Tibial nerve (tissue), 4 donors: ENCODE measurements around the gene PCBP3. TPM values are rescaled to one million over a fixed set of nuclear protein-coding genes. Genes with fewer than 3 reads are reported as not detected.
"Not testable (repeated sequence)": the region's sequence is repeated elsewhere in the genome, so short reads cannot be mapped to it uniquely, and the experiment has no call there.

Experiments
- DNase-seq, 2 donors: peaks; one replicate each; pipeline ENCODE4 v3.0.0-alpha.2; 2019; ENCODE audit warnings: low spot score in 2 of 2
- H3K27ac ChIP-seq, 4 donors: fragments of 200-600 bp; sonication (generic) in 3 of 4; one replicate each; pipeline ENCODE4 v1.5.1; 2017 to 2019; ENCODE audit warnings: mild to moderate bottlenecking in 1 of 4
- H3K27me3 ChIP-seq, 2 donors: fragments of 200-600 bp; sonication (generic) in 1 of 2; one replicate each; pipeline versions ENCODE4 v1.5.1 to v1.6.0; 2017 to 2019
- H3K36me3 ChIP-seq, 3 donors: fragments of 200-600 bp; sonication (generic); one replicate each; pipeline ENCODE4 v1.5.1; 2018 to 2019
- H3K4me1 ChIP-seq, 4 donors: fragments of 200-600 bp; sonication (generic) in 3 of 4; one replicate each; pipeline ENCODE4 v1.5.1; 2017 to 2019
- H3K4me3 ChIP-seq, 4 donors: fragments of 200-600 bp; sonication (generic) in 3 of 4; one replicate each; pipeline ENCODE4 v1.5.1; 2017 to 2019; ENCODE audit warnings: mild to moderate bottlenecking in 1 of 4, moderate library complexity in 1 of 4
- H3K9me3 ChIP-seq, 4 donors: fragments of 200-600 bp; sonication (generic) in 3 of 4; one replicate each; pipeline ENCODE4 v1.5.1; 2017 to 2019
- EP300 ChIP-seq, 2 donors: sonication (generic); formaldehyde crosslinking; IDR thresholded peaks; one replicate each; pipeline ENCODE4 v1.6.1; 2017; ENCODE audit warnings: antibody characterized with exemption in 2 of 2, mild to moderate bottlenecking in 1 of 2
- POLR2A ChIP-seq, 2 donors: fragments of 450-650 bp; IDR thresholded peaks; one replicate each; pipeline ENCODE4 v1.6.1; 2017; ENCODE audit warnings: antibody characterized with exemption in 2 of 2, mild to moderate bottlenecking in 2 of 2, moderate library complexity in 2 of 2
- WGBS, 2 donors: methylation state at CpG; one replicate each; pipeline ENCODE4 v1.1.5; 2018; 5-methylcytosine and 5-hydroxymethylcytosine counted together
- total RNA-seq, 4 donors: library from RNA; depleted of rRNA; stranded (reverse); fragments of >200 nt; gene quantifications; one replicate each; pipeline ENCODE4 v1.1.0, GENCODE V29; 2016
- TF ChIP-seq, protein P1 (sequence below), 5 experiments: fragments of 200-600 bp in 3 of 5; fragments of 450-650 bp in 2 of 5; sonication (generic) in 3 of 5; IDR thresholded peaks; one replicate each; pipeline ENCODE4 v1.5.1; 2016 to 2019; ENCODE audit warnings: antibody characterized with exemption in 5 of 5, mild to moderate bottlenecking in 3 of 5, moderate library complexity in 2 of 5

Gene PCBP3
- total RNA-seq, 4 donors from 2014 or later = 4.2 to 13.4 (median 9.6) TPM

DNA sequence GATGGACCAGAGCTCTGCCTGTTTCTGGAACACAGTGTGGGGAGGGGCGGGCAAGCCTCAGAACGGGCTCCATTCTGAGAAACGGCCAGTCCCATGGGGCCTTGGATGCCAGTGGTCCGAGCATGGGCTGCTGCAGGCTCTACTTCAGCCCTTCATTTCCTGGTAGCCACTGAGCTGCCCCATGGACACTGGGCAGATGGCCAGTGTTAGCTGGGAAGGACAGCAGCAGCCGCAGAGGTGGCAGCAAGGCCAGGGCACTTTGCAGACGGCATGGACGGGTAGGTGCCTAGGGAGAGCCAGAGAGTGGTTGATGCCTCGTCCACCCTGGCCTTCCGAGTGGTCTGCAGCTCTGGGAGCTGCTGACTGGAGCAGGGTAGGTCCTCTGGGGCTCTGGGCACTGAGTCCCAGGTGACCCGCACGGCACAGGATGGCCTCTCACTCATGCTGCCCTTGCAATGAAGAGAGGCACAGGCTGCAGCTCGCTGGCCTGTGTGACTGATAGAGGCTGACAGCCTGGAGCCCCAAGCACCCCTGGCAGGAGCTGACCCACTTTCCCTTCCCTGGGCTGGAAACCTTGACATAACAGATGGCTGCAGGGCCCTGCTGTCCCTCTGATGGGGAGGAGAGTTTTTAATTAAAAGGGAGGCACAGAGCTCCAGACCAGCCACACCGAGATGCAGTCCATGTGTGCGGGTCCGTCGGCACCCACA, 250.4 kb downstream of the PCBP3 start:
- Histone ChIP-seq H3K36me3 (peaks cover 0 to 7% (median 0%) of the 10 kb centered on the region in 3 donors), H3K27ac (no peak overlapping the region), H3K4me1 (peaks cover 0 to 37% (median 23%) of the 10 kb centered on the region in 4 donors), H3K9me3 (no peaks in the 10 kb centered on the region), H3K27me3 (no peaks in the 10 kb centered on the region), H3K4me3 (no peak overlapping the region)
- TF ChIP-seq EP300 (IDR thresholded peaks at IDR 0.05) = no peak
- TF ChIP-seq, protein P1, sequence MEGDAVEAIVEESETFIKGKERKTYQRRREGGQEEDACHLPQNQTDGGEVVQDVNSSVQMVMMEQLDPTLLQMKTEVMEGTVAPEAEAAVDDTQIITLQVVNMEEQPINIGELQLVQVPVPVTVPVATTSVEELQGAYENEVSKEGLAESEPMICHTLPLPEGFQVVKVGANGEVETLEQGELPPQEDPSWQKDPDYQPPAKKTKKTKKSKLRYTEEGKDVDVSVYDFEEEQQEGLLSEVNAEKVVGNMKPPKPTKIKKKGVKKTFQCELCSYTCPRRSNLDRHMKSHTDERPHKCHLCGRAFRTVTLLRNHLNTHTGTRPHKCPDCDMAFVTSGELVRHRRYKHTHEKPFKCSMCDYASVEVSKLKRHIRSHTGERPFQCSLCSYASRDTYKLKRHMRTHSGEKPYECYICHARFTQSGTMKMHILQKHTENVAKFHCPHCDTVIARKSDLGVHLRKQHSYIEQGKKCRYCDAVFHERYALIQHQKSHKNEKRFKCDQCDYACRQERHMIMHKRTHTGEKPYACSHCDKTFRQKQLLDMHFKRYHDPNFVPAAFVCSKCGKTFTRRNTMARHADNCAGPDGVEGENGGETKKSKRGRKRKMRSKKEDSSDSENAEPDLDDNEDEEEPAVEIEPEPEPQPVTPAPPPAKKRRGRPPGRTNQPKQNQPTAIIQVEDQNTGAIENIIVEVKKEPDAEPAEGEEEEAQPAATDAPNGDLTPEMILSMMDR (IDR thresholded peaks at IDR 0.05) = no peak
- TF ChIP-seq POLR2A (IDR thresholded peaks at IDR 0.05) = no peak
- DNase-seq = no peak
- 62 to 73% methylated on average over 13 to 16 of the region's 16 CpGs for WGBS, 2 donors

DNA sequence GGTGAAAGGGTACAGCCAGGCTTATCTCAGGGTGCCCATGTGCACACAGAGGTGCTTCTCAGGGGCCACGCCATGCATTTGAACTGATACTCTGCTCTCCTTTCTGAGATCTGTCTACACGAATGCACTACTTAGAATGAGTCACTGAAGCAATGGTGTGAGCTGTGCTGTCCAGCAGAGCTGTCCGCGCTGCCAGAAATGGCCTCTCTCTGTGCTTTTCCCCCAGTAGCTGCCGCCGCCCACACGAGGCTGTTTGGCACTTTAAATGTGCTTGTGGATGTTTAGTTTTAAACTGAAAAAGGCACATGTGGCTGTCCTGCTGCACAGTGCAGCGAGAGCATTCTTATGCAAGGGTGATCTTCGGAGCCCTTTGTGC, 250.9 kb downstream of the PCBP3 start:
- H3K4me1 ChIP-seq = peaks cover 0 to 33% (median 20%) of the 10 kb centered on the region in 4 donors
- H3K27me3 ChIP-seq = no peaks in the 10 kb centered on the region
- no peak overlapping the region for H3K27ac ChIP-seq
- no peak for TF ChIP-seq EP300 (IDR thresholded peaks at IDR 0.05)
- no peak for TF ChIP-seq POLR2A (IDR thresholded peaks at IDR 0.05)
- TF ChIP-seq, protein P1 (IDR thresholded peaks at IDR 0.05) = no peak
- H3K36me3 ChIP-seq = peaks cover 0 to 7% (median 0%) of the 10 kb centered on the region in 3 donors
- WGBS, 2 donors = 26 to 41% methylated on average over 9 of the region's 9 CpGs
- H3K9me3 ChIP-seq = no peaks in the 10 kb centered on the region
- DNase-seq = no peak
- no peak overlapping the region for H3K4me3 ChIP-seq

DNA sequence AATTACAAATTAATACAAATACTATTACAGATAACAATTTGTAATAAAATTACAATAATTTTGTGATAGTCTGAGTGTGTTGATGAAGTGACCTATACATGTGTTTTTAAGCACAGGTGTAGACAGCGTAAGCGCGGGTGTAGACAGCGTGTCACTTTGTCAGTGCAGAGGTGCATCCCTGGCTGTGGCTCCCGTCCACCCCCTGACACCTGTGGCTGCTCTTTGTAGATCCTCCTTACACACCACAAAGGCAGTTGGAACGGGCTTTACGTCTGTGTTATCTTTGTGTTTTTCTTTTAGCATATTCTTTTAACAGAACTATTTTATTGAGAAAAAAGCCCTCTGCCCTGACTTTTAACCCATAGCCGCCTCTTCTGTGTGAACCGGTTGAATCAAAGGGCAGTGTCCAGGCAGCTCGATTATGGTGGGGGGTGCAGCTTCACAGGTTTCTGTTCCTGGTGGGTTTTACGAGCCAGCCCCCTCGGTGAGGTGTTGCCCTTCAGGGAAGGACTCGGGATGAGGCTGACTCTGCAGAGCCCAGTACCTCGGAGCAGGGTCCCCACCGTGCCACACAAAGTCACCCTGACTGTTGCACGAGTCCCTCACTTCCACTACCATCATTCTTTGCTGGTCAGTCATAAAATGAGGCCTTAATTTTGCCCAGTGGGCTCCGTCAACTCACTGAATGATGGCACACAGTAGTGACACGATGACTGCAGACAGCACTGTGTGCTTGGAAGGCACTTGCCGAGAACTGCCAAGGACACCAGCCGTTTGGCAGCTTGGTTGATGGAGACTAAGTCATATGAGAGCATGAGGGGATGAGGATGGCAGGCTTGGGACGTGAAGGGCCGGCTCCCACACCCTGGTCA, 251.6 kb downstream of the PCBP3 start:
- H3K4me1 ChIP-seq = peaks cover 0 to 26% (median 13%) of the 10 kb centered on the region in 4 donors
- H3K9me3 ChIP-seq = no peaks in the 10 kb centered on the region
- no peak overlapping the region for H3K4me3 ChIP-seq
- no peak overlapping the region for H3K27ac ChIP-seq
- DNase-seq = no peak
- H3K27me3 ChIP-seq = no peaks in the 10 kb centered on the region
- H3K36me3 ChIP-seq = peaks cover 0 to 7% (median 0%) of the 10 kb centered on the region in 3 donors
- WGBS, 2 donors = 80 to 82% methylated on average over 22 of the region's 22 CpGs
- TF ChIP-seq POLR2A (IDR thresholded peaks at IDR 0.05) (no peak), EP300 (IDR thresholded peaks at IDR 0.05) (no peak)
- TF ChIP-seq, protein P1 (IDR thresholded peaks at IDR 0.05) = no peak

DNA sequence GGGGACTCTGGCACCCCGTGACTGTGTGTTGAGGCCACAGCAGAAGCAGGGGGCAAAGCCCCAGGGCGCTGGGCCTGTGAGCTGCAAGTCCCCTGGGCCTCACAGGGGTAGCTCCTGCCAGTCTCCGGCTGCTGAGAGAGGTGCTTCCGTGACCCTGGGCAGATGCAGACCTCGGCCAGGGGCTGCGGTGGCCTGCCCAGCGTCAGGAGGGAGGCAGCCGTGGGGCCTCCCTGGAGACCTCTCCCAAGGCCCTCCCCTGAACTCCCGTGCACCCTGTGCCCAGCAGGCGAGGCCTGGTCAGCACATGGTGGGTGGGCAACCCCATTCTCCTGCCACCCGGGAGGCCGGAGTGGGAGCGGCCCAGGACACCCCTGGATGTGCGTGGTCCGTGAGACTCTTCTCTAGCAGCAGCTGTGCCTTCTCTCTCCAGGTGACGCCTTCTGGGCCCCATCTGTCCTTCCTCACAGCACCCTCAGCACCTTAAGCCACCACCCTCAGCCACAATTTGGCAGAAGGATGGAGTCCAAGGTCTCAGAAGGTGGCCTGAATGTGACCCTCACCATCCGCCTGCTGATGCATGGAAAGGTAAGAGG, 252.3 kb downstream of the PCBP3 start:
- no peaks in the 10 kb centered on the region for H3K27me3 ChIP-seq
- H3K9me3 ChIP-seq = no peaks in the 10 kb centered on the region
- DNase-seq = no peak
- no peak for TF ChIP-seq EP300 (IDR thresholded peaks at IDR 0.05)
- TF ChIP-seq, protein P1 (IDR thresholded peaks at IDR 0.05) = no peak
- TF ChIP-seq POLR2A (IDR thresholded peaks at IDR 0.05) = no peak
- 89 to 91% methylated on average over 8 to 15 of the region's 17 CpGs for WGBS, 2 donors
- H3K4me1 ChIP-seq = peaks cover 0 to 23% (median 13%) of the 10 kb centered on the region in 4 donors
- no peak overlapping the region for H3K27ac ChIP-seq
- peaks cover 0 to 7% (median 0%) of the 10 kb centered on the region in 3 donors for H3K36me3 ChIP-seq
- H3K4me3 ChIP-seq = no peak overlapping the region

DNA sequence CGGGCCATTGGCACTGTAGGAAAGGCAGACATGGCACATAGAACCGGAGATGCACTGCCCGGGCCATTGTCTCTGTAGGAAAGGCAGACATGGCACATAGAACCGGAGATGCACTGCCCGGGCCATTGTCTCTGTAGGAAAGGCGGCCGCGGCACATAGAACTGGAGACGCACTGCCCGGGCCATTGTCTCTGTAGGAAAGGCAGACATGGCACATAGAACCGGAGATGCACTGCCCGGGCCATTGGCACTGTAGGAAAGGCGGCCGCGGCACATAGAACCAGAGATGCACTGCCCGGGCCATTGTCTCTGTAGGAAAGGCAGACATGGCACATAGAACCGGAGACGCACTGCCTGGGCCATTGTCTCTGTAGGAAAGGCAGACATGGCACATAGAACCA, 252.9 kb downstream of the PCBP3 start:
- not testable (repeated sequence) for H3K27me3 ChIP-seq, H3K27ac ChIP-seq, H3K36me3 ChIP-seq, H3K4me3 ChIP-seq, DNase-seq, H3K9me3 ChIP-seq
- 86 to 90% methylated on average over 16 to 18 of the region's 18 CpGs for WGBS, 2 donors
- H3K4me1 ChIP-seq = peaks cover 0 to 23% (median 13%) of the 10 kb centered on the region in 4 donors
